Lung (tissue), 12 donors: Measurements from ENCODE around the gene PLEKHG2. TPM values are rescaled to one million over a fixed set of nuclear protein-coding genes. Genes with fewer than 3 reads are reported as not detected.

Experiments
- ATAC-seq: fragments of 200-7000 bp; cut with Tn5 transposase; one replicate; pipeline ENCODE4 v1.9.1; 2020; ENCODE audit warnings: moderate number of reproducible peaks; ENCODE audit not compliant: insufficient read depth, low FRiP score
- DNase-seq, 3 donors: peaks; one replicate each; pipeline ENCODE4 v3.0.0-alpha.2; 2013 to 2017
- H3K27ac ChIP-seq, 2 donors: one replicate each; pipeline ENCODE4 v1.5.1; 2013; ENCODE audit warnings: mild to moderate bottlenecking in 2 of 2, moderate library complexity in 2 of 2, control low read depth in 1 of 2, inconsistent platforms in 1 of 2, low read depth in 1 of 2, low read length in 1 of 2
- H3K27me3 ChIP-seq, 3 donors: one replicate each; pipeline ENCODE4 v1.5.1; 2013; ENCODE audit warnings: low read length in 2 of 3; ENCODE audit not compliant: control insufficient read depth in 3 of 3, insufficient read depth in 3 of 3
- H3K36me3 ChIP-seq, 4 donors: one replicate each; pipeline ENCODE4 v1.5.1; 2013; ENCODE audit warnings: low read length in 4 of 4, mild to moderate bottlenecking in 1 of 4, moderate library complexity in 1 of 4; ENCODE audit not compliant: control insufficient read depth in 4 of 4, insufficient read depth in 4 of 4
- H3K4me1 ChIP-seq, 5 donors: one replicate each; pipeline ENCODE4 v1.5.1; 2013; ENCODE audit warnings: low read length in 5 of 5, mild to moderate bottlenecking in 2 of 5, moderate library complexity in 1 of 5; ENCODE audit not compliant: control insufficient read depth in 5 of 5, insufficient read depth in 5 of 5
- H3K4me3 ChIP-seq: one replicate; pipeline ENCODE4 v1.5.1; 2013; ENCODE audit warnings: mild to moderate bottlenecking, control low read depth, moderate library complexity
- H3K9ac ChIP-seq, 2 donors: one replicate each; pipeline ENCODE4 v1.5.1; 2013; ENCODE audit warnings: low read length in 2 of 2, control low read depth in 1 of 2; ENCODE audit not compliant: insufficient read depth in 1 of 2
- H3K9me3 ChIP-seq, 4 donors: one replicate each; pipeline ENCODE4 v1.5.1; 2013; ENCODE audit warnings: low read length in 3 of 4, mild to moderate bottlenecking in 1 of 4, moderate library complexity in 1 of 4; ENCODE audit not compliant: control insufficient read depth in 4 of 4, insufficient read depth in 3 of 4
- WGBS, 2 donors: extraction: QIAGEN DNeasy Blood & Tissue Kit; methylation state at CpG; one replicate each; pipeline ENCODE4 v1.1.7; 2013; 5-methylcytosine and 5-hydroxymethylcytosine counted together
- polyA plus RNA-seq, 2 donors: library from polyadenylated mRNA; stranded (reverse); fragments of 200-250 nt; gene quantifications; one replicate each; pipeline ENCODE4 v1.2.1, GENCODE V29; 2013
- total RNA-seq, 2 donors: library from RNA; depleted of rRNA in 1 of 2; stranded (reverse); fragments of >200 nt in 1 of 2; gene quantifications; one replicate each; pipeline ENCODE4 v1.2.1, GENCODE V29; 2014 to 2021
- TF ChIP-seq, protein P1 (sequence below): IDR thresholded peaks from 2 replicates; pipeline ENCODE4 v1.5.1; 2012; ENCODE audit warnings: mild to moderate bottlenecking; ENCODE audit errors: control extremely low read depth, extremely low read depth
- donor health status: control.
- donor health status: control.
- donor health status: Bipolar disorder and iron deficiency.
- donor health status: healthy.
- donor health status: DM: yes; HTN: yes; CAD: no.

PLEKHG2 gene
- total and polyA plus RNA-seq, 4 donors, result 15.5 to 52.7 (median 27.2) TPM

DNA sequence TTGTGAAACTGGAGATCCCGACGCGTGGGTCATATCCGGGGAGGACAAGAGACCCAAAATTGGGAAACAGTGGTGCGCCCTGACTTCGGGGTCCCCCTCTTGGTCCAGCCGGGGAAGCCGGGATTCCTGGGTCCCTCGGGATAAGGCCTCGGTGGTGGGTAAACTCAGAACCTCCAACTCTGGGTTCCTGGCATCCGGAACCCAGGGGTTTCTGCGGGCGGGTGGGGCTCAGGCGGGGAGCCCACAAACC is 5.1 kb upstream of the PLEKHG2 start:
- Histone ChIP-seq H3K27me3 (no peaks in the 10 kb centered on the region), H3K4me1 (peaks cover 0 to 49% (median 13%) of the 10 kb centered on the region in 5 donors), H3K9ac (peak overlapping the region; percentile 56 to 86), H3K4me3 (peak overlapping the region; percentile 91), H3K27ac (peak overlapping the region; percentile 94 to 100), H3K9me3 (no peaks in the 10 kb centered on the region), H3K36me3 (peaks cover 0 to 12% (median 6%) of the 10 kb centered on the region in 4 donors)
- DNase-seq, result no peak
- 1 to 2% methylated on average over 14 of the region's 14 CpGs for WGBS, 2 donors
- TF ChIP-seq, protein P1, sequence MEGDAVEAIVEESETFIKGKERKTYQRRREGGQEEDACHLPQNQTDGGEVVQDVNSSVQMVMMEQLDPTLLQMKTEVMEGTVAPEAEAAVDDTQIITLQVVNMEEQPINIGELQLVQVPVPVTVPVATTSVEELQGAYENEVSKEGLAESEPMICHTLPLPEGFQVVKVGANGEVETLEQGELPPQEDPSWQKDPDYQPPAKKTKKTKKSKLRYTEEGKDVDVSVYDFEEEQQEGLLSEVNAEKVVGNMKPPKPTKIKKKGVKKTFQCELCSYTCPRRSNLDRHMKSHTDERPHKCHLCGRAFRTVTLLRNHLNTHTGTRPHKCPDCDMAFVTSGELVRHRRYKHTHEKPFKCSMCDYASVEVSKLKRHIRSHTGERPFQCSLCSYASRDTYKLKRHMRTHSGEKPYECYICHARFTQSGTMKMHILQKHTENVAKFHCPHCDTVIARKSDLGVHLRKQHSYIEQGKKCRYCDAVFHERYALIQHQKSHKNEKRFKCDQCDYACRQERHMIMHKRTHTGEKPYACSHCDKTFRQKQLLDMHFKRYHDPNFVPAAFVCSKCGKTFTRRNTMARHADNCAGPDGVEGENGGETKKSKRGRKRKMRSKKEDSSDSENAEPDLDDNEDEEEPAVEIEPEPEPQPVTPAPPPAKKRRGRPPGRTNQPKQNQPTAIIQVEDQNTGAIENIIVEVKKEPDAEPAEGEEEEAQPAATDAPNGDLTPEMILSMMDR, result no peak
- ATAC-seq, result no peak

DNA sequence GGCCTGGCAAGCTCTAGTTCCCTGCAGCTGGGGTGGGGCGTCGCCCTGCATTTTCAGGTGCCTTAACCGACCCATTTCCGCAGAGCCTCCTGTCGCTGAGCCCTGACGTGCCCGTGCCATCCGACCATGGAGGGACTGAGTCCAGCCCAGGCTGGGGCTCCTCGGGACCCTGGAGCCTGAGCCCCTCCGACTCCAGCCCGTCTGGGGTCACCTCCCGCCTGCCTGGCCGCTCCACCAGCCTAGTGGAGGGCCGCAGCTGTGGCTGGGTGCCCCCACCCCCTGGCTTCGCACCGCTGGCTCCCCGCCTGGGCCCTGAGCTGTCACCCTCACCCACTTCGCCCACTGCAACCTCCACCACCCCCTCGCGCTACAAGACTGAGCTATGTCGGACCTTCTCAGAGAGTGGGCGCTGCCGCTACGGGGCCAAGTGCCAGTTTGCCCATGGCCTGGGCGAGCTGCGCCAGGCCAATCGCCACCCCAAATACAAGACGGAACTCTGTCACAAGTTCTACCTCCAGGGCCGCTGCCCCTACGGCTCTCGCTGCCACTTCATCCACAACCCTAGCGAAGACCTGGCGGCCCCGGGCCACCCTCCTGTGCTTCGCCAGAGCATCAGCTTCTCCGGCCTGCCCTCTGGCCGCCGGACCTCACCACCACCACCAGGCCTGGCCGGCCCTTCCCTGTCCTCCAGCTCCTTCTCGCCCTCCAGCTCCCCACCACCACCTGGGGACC is 4.6 kb upstream of the PLEKHG2 start:
- H3K9ac ChIP-seq, result peak overlapping the region; percentile 56 to 86
- WGBS, 2 donors, result 9 to 29% methylated on average over 39 to 40 of the region's 40 CpGs
- H3K27me3 ChIP-seq, result no peaks in the 10 kb centered on the region
- H3K4me3 ChIP-seq, result peak overlapping the region; percentile 91
- DNase-seq, result peak in 1 of 3 donors; percentile 46
- H3K4me1 ChIP-seq, result peaks cover 0 to 48% (median 12%) of the 10 kb centered on the region in 5 donors
- H3K9me3 ChIP-seq, result no peaks in the 10 kb centered on the region
- no peak for ATAC-seq
- H3K36me3 ChIP-seq, result peaks cover 0 to 12% (median 6%) of the 10 kb centered on the region in 4 donors
- peak overlapping the region; percentile 94 to 100 for H3K27ac ChIP-seq
- TF ChIP-seq, protein P1, result no peak

GRCh38 chr19:39408392-39409207 is 3.9 kb upstream of the PLEKHG2 start:
- Histone ChIP-seq H3K27ac (peak overlapping the region; percentile 94 to 100), H3K36me3 (peaks cover 0 to 12% (median 6%) of the 10 kb centered on the region in 4 donors), H3K4me1 (peaks cover 0 to 43% (median 8%) of the 10 kb centered on the region in 5 donors), H3K27me3 (no peaks in the 10 kb centered on the region), H3K4me3 (peak overlapping the region; percentile 91), H3K9me3 (no peaks in the 10 kb centered on the region), H3K9ac (peak overlapping the region in 1 of 2 donors; percentile 60)
- no peak for ATAC-seq
- 28 to 58% methylated on average over 20 of the region's 20 CpGs for WGBS, 2 donors
- DNase-seq, result peak in 1 of 3 donors; percentile 57
- TF ChIP-seq, protein P1, result no peak
